GM23338 (cell line): ENCODE measurements around the gene DMRTC1. TPM values are rescaled to one million over a fixed set of nuclear protein-coding genes. Genes with fewer than 3 reads are reported as not detected.
A peak's percentile ranks its signal among the peaks of the same experiment; 100 is the strongest.
"Not testable (repeated sequence)": the region's sequence is repeated elsewhere in the genome, so short reads cannot be mapped to it uniquely, and the experiment has no call there.

ENCODE experiments used
- ATAC-seq: fragments of 200-7000 bp; cut with Tn5 transposase; 3 replicates; pipeline ENCODE4 v1.9.1; 2020
- DNase-seq: peaks from one replicate; pipeline ENCODE4 v3.0.0-alpha.2; 2015; ENCODE audit warnings: low spot score
- H2AFZ ChIP-seq: fragments of 200-600 bp; sonication (generic); 2 replicates; pipeline ENCODE4 v1.8.0; 2016; ENCODE audit warnings: antibody characterized with exemption, mild to moderate bottlenecking, moderate library complexity
- H3F3A ChIP-seq: fragments of 200-600 bp; sonication (generic); replicated peaks from 2 replicates; pipeline ENCODE4 v1.8.0; 2017; ENCODE audit warnings: antibody characterized with exemption, mixed run types, low read depth
- H3K27ac ChIP-seq: fragments of 200-600 bp; sonication (generic); 2 replicates; pipeline ENCODE4 v1.6.1; 2016; ENCODE audit warnings: low read depth
- H3K27me3 ChIP-seq: fragments of 200-600 bp; sonication (generic); 2 replicates; pipeline ENCODE4 v1.8.0; 2016; ENCODE audit warnings: mild to moderate bottlenecking, mixed run types, moderate library complexity; ENCODE audit not compliant: insufficient read depth
- H3K36me3 ChIP-seq: fragments of 200-600 bp; sonication (generic); 2 replicates; pipeline ENCODE4 v1.8.0; 2016; ENCODE audit warnings: mild to moderate bottlenecking; ENCODE audit not compliant: insufficient read depth
- H3K4me1 ChIP-seq: fragments of 200-600 bp; sonication (generic); 2 replicates; pipeline ENCODE4 v1.8.0; 2016; ENCODE audit warnings: mild to moderate bottlenecking, moderate library complexity; ENCODE audit not compliant: insufficient read depth
- H3K4me2 ChIP-seq: fragments of 200-600 bp; sonication (generic); 2 replicates; pipeline ENCODE4 v1.7.1; 2017; ENCODE audit warnings: mixed run types
- H3K4me3 ChIP-seq: fragments of 200-600 bp; sonication (generic); 2 replicates; pipeline ENCODE4 v1.6.1; 2016; ENCODE audit warnings: mixed run types
- H3K79me2 ChIP-seq: fragments of 200-600 bp; sonication (generic); replicated peaks from 2 replicates; pipeline ENCODE4 v1.8.0; 2017; ENCODE audit warnings: mild to moderate bottlenecking; ENCODE audit not compliant: insufficient read depth
- H3K9me2 ChIP-seq: fragments of 200-600 bp; sonication (generic); 2 replicates; pipeline ENCODE4 v1.8.0; 2017; ENCODE audit not compliant: insufficient read depth
- H4K20me1 ChIP-seq: fragments of 200-600 bp; sonication (generic); replicated peaks from 2 replicates; pipeline ENCODE4 v1.8.0; 2017; ENCODE audit warnings: mild to moderate bottlenecking; ENCODE audit not compliant: insufficient read depth
- H3K27ac Mint-ChIP-seq: 2 replicates; pipeline ENCODE4 v1.8.0; 2020; ENCODE audit warnings: inconsistent platforms, mild to moderate bottlenecking, moderate library complexity, mixed read lengths
- H3K27me3 Mint-ChIP-seq: 3 replicates; pipeline ENCODE4 v1.8.0; 2022; ENCODE audit warnings: low read depth, mild to moderate bottlenecking, moderate library complexity, mixed read lengths, inconsistent platforms; ENCODE audit not compliant: insufficient read depth, poor library complexity
- H3K36me3 Mint-ChIP-seq: 3 replicates; pipeline ENCODE4 v1.8.0; 2021; ENCODE audit warnings: low read depth, mild to moderate bottlenecking, inconsistent platforms, moderate library complexity, mixed read lengths
- H3K4me1 Mint-ChIP-seq: 3 replicates; pipeline ENCODE4 v1.8.0; 2020; ENCODE audit warnings: mild to moderate bottlenecking, inconsistent platforms, mixed read lengths
- H3K4me3 Mint-ChIP-seq: 3 replicates; pipeline ENCODE4 v1.8.0; 2021; ENCODE audit warnings: moderate library complexity, mild to moderate bottlenecking, inconsistent platforms, mixed read lengths
- H3K9me3 Mint-ChIP-seq: 3 replicates; pipeline ENCODE4 v1.8.0; 2020; ENCODE audit warnings: moderate library complexity, mild to moderate bottlenecking, inconsistent platforms, mixed read lengths
- polyA plus RNA-seq: library from polyadenylated mRNA; unstranded; fragments of >200 nt; fragmentation: Nextera tagmentation; extraction: Ambion mirVana; gene quantifications from 2 replicates; pipeline ENCODE4 v1.2.1, GENCODE V29; 2016
- total RNA-seq: library from RNA; depleted of rRNA; stranded (reverse); fragments of >200 nt; shearing (Covaris generic); gene quantifications from 2 replicates; pipeline ENCODE4 v1.2.3, GENCODE V29; 2014; rRNA removed

DMRTC1 gene
- total and polyA plus RNA-seq, 2 experiments from 2014 or later = not detected

DNA sequence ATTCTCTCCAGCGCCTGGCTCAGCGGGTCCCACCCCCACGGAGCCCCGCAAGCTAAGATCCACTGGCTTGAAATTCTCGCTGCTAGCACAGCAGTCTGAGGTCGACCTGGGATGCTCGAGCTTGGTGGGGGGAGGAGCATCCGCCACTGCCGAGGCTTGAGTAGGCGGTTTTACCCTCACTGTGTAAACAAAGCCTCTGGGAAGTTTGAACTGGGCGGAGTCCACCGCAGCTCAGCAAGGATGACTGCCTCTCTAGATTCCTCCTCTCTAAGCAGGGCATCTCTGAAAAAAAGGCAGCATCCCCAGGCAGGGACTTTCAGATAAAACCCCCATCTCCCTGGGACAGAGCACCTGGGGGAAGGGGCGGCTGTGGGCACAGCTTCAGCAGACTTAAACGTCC is 53.9 kb downstream of the DMRTC1 start:
- not testable (repeated sequence) for H3K27me3 Mint-ChIP-seq, H2AFZ ChIP-seq, H3K4me2 ChIP-seq, H4K20me1 ChIP-seq, H3K4me1 Mint-ChIP-seq, H3K4me1 ChIP-seq, H3K4me3 ChIP-seq, H3K27me3 ChIP-seq, H3K4me3 Mint-ChIP-seq, H3K36me3 Mint-ChIP-seq, H3K79me2 ChIP-seq, DNase-seq, H3K9me2 ChIP-seq, H3K9me3 Mint-ChIP-seq, H3K36me3 ChIP-seq, H3K27ac Mint-ChIP-seq, H3K27ac ChIP-seq, H3F3A ChIP-seq
- ATAC-seq = peak; percentile 83

DNA sequence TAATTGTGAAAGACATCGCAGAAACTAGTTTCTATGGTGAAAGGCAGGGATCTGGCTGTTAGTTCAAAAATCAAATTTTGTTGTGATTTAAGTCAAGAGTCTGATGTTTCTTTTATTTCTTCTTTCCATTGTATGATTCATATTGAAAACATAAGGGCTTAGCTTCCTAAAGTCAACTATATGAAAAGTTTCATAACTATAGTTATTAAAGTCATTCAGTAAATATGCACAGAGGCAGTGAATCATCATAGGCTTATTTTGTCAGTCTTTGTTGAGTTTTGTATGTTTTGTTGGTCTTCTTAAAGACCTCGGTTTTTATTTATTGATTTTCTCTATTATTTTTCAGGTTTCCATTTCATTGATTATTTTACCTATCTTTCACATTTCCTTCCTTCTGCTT is 60.7 kb downstream of the DMRTC1 start:
- ATAC-seq, H3K4me1 ChIP-seq, DNase-seq, H3K36me3 Mint-ChIP-seq, H3K79me2 ChIP-seq, H3K36me3 ChIP-seq, H3F3A ChIP-seq, H3K4me3 ChIP-seq, H3K9me3 Mint-ChIP-seq, H3K27ac Mint-ChIP-seq, H3K4me3 Mint-ChIP-seq, H2AFZ ChIP-seq, H3K9me2 ChIP-seq, H3K27ac ChIP-seq, H3K27me3 Mint-ChIP-seq, H3K4me1 Mint-ChIP-seq, H3K4me2 ChIP-seq, H3K27me3 ChIP-seq, H4K20me1 ChIP-seq: not testable (repeated sequence)

- H3K27me3 Mint-ChIP-seq, H3K79me2 ChIP-seq, H3K27me3 ChIP-seq, H2AFZ ChIP-seq, H3K27ac ChIP-seq, H3K4me3 Mint-ChIP-seq, H3K4me3 ChIP-seq, H3K9me2 ChIP-seq, H3K4me1 ChIP-seq, ATAC-seq, H3K36me3 Mint-ChIP-seq, H4K20me1 ChIP-seq, H3K4me1 Mint-ChIP-seq, H3F3A ChIP-seq, H3K4me2 ChIP-seq, DNase-seq, H3K27ac Mint-ChIP-seq, H3K9me3 Mint-ChIP-seq, H3K36me3 ChIP-seq: not testable (repeated sequence)
Observed at GRCh38 chrX:72837532-72837931, 106.1 kb downstream of the DMRTC1 start.

DNA sequence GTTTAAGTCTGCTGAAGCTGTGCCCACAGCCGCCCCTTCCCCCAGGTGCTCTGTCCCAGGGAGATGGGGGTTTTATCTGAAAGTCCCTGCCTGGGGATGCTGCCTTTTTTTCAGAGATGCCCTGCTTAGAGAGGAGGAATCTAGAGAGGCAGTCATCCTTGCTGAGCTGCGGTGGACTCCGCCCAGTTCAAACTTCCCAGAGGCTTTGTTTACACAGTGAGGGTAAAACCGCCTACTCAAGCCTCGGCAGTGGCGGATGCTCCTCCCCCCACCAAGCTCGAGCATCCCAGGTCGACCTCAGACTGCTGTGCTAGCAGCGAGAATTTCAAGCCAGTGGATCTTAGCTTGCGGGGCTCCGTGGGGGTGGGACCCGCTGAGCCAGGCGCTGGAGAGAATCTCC is 112.9 kb downstream of the DMRTC1 start:
- not testable (repeated sequence) for H3K79me2 ChIP-seq, H3K4me1 Mint-ChIP-seq, H3K36me3 ChIP-seq, DNase-seq, H3K4me1 ChIP-seq, H3K4me2 ChIP-seq, H3K4me3 Mint-ChIP-seq, H3K27ac ChIP-seq, H3K27me3 Mint-ChIP-seq, H3K36me3 Mint-ChIP-seq, H4K20me1 ChIP-seq, H3F3A ChIP-seq, H2AFZ ChIP-seq, H3K27me3 ChIP-seq, H3K9me2 ChIP-seq, H3K9me3 Mint-ChIP-seq, H3K4me3 ChIP-seq, H3K27ac Mint-ChIP-seq
- ATAC-seq = peak; percentile 85

Other genes with a start within 250 kb of the DMRTC1 start
- gene PHKA1, start 229.5 kb downstream of the DMRTC1 start, total RNA-seq = 6.8 and 7.5 TPM in 2 replicates
- gene PHKA1, start 229.5 kb downstream of the DMRTC1 start, polyA plus RNA-seq = 2.1 and 2.6 TPM in 2 replicates
- not detected in 2 replicates for gene DMRTC1B, start 166.9 kb downstream of the DMRTC1 start, total RNA-seq
- gene DMRTC1B, start 166.9 kb downstream of the DMRTC1 start, polyA plus RNA-seq = not detected in 2 replicates
- gene FAM236B, start 161.2 kb downstream of the DMRTC1 start, total RNA-seq = not detected in 2 replicates
- gene FAM236B, start 161.2 kb downstream of the DMRTC1 start, polyA plus RNA-seq = not detected in 2 replicates
- gene FAM236D, start 135.6 kb downstream of the DMRTC1 start, total RNA-seq = not detected in 2 replicates
- gene FAM236D, start 135.6 kb downstream of the DMRTC1 start, polyA plus RNA-seq = not detected in 2 replicates
- not detected in 2 replicates for gene FAM236C, start 31.2 kb downstream of the DMRTC1 start, total RNA-seq
- not detected in 2 replicates for gene FAM236C, start 31.2 kb downstream of the DMRTC1 start, polyA plus RNA-seq
- gene FAM236A, start 5.6 kb downstream of the DMRTC1 start, total RNA-seq = not detected in 2 replicates
- gene FAM236A, start 5.6 kb downstream of the DMRTC1 start, polyA plus RNA-seq = not detected in 2 replicates
- 0.19 TPM in 1 of 2 replicates, not detected in the other for gene PABPC1L2B, start 59.1 kb upstream of the DMRTC1 start, total RNA-seq
- 0.27 and 0.87 TPM in 2 replicates for gene PABPC1L2B, start 59.1 kb upstream of the DMRTC1 start, polyA plus RNA-seq
- gene PABPC1L2A, start 135.7 kb upstream of the DMRTC1 start, total RNA-seq = 1.0 and 1.4 TPM in 2 replicates
- gene PABPC1L2A, start 135.7 kb upstream of the DMRTC1 start, polyA plus RNA-seq = 0.24 and 0.26 TPM in 2 replicates